HG03159 (cell line): Measurements from ENCODE around the gene TCF12.

Experiments used
- ATAC-seq: cut with Tn5 transposase; IDR thresholded peaks from one replicate; pipeline ENCODE4 v1.9.1; 2021; ENCODE audit warnings: mild to moderate bottlenecking, moderate library complexity; ENCODE audit not compliant: unreplicated experiment

The TCF12 gene

GRCh38 chr15:56918046-56918938 lies at the start of gene TCF12:
TSS of gene TCF12 (plus strand) at chr15:56918644. CDS start at chr15:56919914, 1,270 bp downstream.
- ATAC-seq = peak; percentile 67

GRCh38 chr15:56869573-56869972 lies 48.9 kb upstream of the TCF12 start:
- ATAC-seq = no peak

DNA sequence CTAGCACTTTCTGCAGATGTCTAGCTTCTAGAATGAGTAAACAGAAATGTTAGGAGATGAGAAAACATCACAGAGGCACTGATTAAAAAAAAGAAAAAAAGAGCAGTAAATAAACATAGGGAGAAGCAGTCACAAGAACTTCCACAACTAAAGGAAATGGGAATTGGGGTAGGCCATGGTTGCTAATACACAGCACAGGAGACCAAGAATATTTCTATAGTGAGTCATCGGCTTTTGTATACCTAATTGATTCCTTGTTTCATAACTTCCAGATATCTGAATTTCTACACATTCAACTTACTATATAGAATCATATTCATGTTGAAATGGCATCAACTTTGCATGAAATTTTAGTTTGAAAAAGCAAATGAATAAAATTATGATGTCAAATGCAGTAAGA lies 47.3 kb upstream of the TCF12 start:
- ATAC-seq = no peak

DNA sequence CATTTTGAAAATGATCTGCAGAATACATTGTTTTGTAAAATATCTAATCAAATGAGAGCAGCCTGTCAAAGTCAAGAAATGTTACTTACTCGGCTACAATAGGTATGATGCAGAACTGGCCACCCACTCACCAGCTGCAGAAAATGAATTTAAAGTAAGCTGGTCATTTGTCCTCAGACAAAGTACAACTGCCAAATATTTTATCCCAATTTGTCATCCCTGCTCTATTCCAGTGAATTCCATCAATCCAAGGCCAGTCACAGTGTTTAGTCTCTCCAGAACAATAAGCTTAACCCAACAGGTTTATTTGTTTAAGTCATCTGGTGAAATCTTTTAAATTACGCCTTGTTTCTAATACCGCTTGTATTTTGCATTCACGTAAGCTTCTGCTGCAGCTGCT lies 46.6 kb upstream of the TCF12 start:
- no peak for ATAC-seq

- ATAC-seq = no peak
Measured at GRCh38 chr15:56877255-56877970, 41.0 kb upstream of the TCF12 start.

GRCh38 chr15:56879502-56879901 lies 38.9 kb upstream of the TCF12 start:
- no peak for ATAC-seq

DNA sequence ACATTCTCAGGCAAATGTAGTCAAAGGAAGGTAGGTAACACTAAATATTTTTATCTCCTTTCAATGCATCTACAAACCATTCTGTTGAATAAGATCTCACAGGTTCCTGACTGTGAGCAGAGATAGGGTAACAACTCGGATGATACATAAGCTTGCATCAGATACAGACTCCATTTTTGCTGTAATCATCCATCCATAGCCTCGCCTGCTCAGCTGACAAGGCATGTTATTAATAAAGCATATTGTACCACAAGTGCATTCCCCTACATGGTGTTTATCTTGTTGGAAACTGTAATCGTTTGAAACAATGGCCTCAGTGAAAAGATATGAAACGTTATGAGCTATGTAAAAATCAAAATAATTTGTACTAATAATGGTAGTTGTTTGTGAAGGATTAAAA lies 35.4 kb upstream of the TCF12 start:
- ATAC-seq = no peak

DNA sequence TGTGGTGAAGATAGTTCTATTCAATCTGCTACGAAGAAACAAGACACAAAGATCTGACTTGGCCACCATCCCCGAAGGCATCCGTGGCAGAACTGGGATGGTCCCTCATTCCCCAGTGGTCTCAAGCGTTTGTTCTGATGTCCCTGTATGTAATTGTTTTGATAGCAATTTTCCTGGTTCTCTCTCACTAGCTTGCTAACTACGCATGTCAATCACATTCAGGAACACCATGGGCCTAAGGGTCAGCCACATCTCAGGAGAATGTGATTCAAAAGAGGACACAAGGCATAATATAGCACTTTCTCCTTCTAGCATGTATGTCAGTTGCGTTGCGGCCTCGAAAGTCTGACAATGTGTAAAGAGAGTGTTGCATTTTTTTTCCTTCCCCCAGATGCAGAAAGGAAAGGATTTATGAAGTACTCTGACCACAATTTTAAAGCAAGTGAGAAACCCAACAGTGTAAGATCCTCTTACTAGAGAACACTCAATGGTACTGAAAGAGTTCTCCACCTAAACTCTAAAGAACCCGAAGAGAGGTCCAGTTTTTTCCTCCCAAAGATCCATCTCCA lies 32.0 kb upstream of the TCF12 start:
- ATAC-seq = peak; percentile 9

- ATAC-seq = peak; percentile 82
Measured at GRCh38 chr15:56886932-56887781, 31.3 kb upstream of the TCF12 start.

DNA sequence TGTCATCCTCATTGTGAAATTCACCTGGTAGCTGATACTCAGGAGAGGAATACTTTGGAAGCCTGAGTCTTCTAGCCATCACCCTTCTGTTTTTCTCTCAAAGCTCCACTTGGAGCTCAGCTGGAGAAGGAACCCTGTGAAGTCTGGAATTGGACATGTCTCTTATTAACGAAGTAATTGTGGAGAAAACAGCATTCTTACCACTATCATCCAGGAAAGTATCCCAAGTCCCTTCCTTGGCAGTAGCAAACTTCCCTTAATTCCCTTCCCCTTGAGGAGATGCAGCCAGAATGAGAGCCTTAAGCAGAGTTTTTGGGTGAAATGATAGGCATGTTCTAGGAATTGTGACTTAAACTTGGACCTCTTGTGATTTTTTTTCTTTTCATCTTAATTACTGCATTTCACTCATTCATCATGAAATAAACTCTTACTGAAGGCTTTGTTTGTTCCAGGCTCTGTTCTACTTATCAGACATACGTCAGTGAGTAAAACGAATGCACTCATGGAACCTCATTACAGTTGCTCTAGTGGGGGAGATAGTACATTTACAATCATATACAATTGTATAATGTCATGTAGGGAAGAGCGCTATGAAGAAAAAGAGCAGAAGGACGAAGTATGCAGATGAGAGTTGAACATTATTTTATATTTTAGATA lies 30.5 kb upstream of the TCF12 start:
- ATAC-seq = no peak

- ATAC-seq = no peak
Measured at GRCh38 chr15:56890038-56890437, 28.4 kb upstream of the TCF12 start.

DNA sequence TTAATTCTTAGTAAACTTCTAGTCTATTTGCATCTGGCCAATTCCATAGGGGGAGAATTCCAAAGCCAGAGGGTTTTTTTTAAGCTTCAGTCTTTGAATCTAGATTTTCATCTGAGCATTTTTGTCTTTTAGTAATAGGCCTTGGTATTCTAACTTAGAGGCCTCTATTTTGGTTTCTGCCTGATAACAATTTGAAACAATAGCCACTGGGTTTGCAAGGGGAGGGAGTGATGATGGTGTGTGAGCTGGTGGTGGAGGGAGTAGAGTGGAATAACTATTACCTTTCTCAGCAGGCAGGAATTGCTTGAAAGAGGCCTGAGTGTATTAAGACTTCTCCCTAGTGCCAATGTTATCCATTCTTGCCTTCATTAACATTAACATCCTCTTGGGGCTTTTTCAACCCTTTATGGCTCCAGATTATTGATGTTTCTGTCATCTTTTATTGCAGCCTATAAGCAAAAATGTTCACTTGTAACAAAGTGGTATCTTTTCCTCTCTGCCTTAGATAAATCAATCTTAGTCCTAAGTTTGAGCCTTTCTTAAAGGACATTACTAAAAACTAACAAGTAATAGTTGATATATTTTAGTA lies 26.5 kb upstream of the TCF12 start:
- ATAC-seq = no peak

DNA sequence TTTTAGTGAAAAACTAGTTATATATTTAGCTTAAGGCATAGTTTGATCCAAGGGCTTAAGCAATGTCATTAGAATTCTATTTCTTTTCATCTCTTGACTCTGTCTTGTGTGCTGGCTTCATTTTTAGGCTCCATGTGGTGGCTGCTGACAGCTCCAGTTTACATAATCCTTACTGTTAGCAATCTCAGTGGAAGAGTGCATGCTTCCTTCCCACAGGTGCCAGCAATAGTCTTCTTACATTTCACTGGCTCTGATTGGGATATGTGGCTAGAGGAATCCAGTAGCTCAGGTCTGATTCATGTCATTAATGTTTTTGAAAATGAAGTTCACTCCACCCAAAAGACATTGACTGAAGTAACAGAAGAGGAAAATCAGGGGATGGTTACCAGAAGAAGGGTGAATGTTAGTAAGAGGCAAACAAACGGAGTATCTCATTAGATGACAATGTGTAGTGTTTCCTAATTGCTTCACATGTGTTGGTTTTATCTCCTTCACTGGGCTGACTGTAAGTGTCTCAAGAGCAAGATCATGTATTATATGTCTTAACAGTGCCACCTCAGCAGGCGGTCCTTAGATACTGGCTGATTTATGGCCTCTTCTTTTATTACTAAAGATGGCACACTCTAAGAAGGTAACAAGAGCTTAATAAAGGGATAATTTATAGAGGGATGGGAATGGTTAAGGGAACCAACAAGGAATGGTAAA lies 25.6 kb upstream of the TCF12 start:
- ATAC-seq = no peak

DNA sequence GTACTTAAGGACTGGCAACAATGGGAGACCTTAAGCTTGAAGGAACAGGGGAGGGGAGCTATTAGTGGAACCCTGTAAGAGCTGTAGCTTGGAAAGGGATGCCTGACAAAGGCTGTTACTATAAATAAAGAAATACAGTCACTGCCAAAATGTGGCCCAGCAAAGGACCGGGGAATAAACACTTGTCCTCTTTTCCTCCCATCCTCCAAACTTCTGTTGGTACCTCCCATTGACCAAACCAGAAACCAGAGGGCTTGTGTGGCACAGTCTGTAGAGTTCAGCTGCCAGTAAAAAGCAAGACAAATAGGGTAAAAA lies 25.1 kb upstream of the TCF12 start:
- no peak for ATAC-seq

DNA sequence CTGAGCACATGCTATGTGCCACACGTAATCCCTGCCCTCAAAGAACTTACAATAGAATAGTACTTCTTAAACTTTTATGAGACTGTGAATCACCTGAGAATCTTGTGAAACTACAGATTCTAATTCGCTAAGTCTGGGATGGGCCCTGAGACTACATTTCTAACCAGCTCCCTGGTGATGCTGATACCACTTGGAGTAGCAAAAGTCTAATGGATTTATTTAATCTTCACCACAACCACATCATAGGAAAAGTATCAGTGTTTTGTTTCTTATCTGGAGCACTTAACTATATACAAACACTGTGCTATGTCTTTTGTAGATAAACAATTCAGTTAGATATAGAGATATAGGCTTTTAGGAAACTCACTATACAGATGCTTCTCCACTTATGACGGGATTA lies 23.8 kb upstream of the TCF12 start:
- no peak for ATAC-seq

GRCh38 chr15:56901931-56902330 lies 16.5 kb upstream of the TCF12 start:
- ATAC-seq = no peak

GRCh38 chr15:56906766-56907165 lies 11.7 kb upstream of the TCF12 start:
- no peak for ATAC-seq

- ATAC-seq = no peak
Measured at GRCh38 chr15:56910801-56911200, 7.6 kb upstream of the TCF12 start.

GRCh38 chr15:56913241-56913640 lies 5.2 kb upstream of the TCF12 start:
- no peak for ATAC-seq

- no peak for ATAC-seq
Measured at GRCh38 chr15:56913670-56914069, 4.8 kb upstream of the TCF12 start.
